NK-92 (cell line): Measurements from ENCODE around the gene DAPK2.
"Not testable (repeated sequence)": the region's sequence is repeated elsewhere in the genome, so short reads cannot be mapped to it uniquely, and the experiment has no call there.

Experiments
- DNase-seq: peaks from one replicate; lab custom pipeline; 2025; ENCODE audit not compliant: unreplicated experiment; lab: John Stamatoyannopoulos, UW

Gene DAPK2

GRCh38 chr15:64046421-64047153 is at the start of gene DAPK2:
Gene DAPK2, minus strand, starts transcription at chr15:64046485. Its CDS starts 6,224 bp downstream, at chr15:64040261.
- no peak for DNase-seq

DNA sequence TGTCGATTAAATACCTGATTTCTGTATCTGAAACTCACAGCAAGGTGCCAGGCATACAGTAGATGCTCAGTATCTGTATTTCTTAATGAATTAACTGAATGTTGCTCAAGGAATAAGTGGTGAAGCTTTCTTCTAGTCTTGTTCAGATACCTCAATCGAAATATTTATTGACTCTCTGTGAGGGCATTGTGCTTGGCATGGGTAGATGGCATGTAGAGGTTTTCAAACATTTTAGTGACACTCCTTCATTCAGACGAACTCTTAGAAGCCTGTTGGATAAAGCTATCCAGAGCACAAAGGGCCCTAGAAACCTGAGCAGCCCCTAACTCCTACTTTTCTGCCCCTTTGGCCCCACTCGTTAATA is 49.1 kb upstream of the DAPK2 start:
- DNase-seq, result no peak

- peak; percentile 68 for DNase-seq
Measured at GRCh38 chr15:64093627-64094417, 47.5 kb upstream of the DAPK2 start, which contains the start of gene CIAO2A. Gene CIAO2A, minus strand, starts transcription at chr15:64093838. Its CDS starts 70 bp downstream, at chr15:64093768.

DNA sequence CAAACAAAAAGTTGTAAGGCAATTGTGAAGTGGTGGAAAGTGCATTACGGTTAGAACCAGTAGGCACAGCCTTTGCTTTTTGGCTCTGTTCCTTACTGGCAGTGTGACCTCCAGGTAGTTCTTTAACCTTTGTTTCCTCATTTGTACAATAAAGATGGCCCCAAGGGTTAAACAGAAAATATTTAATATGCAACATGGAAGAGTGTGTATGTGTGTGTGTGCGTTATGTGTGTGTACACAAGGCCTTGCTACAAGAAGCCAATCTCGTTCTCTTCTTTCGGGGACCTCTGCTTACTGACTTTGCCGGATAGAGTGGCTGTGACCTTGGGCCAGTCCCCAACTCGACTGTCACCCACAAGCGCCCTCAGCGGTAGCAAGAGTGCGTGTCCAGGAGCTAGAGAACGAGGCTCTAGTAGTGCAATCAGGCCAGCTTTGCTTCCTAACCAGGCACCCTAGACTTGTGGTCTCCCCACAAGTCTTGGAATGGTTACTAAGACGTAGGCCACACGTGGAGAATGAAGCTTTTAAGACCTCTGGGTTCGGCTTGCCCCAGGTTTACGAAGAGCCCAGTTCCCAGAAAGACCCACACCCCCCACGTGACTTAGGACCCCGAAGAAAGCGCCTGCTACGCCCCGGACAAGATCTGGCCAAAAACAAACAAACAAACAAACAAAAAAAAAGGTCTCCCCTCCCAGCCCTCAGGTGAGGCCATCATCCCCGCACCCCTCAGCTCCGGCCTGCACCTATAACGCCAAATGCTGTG is 46.8 kb upstream of the DAPK2 start:
- DNase-seq, result no peak

GRCh38 chr15:64092075-64092820 is 46.0 kb upstream of the DAPK2 start:
- DNase-seq, result no peak

- DNase-seq, result no peak
Measured at GRCh38 chr15:64090527-64090926, 44.2 kb upstream of the DAPK2 start.

- no peak for DNase-seq
Measured at GRCh38 chr15:64089543-64090280, 43.4 kb upstream of the DAPK2 start.

DNA sequence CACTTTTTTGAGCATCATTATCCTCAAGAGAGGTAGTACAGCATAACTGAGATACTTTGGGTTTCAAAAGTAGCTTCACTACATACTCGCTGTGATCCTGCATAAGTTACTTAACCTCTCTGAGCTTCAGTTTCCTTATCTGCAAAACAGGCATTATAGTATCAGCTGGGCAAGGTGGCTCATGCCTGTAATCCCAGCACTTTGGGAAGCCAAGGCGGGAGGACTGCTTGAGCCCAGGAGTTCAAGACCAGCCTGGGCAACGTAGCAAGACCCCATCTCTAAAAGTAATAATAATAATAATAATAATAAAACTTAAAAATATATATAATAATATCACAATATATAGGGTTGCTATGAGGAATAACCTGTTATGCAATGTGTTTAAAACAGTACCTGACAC is 36.5 kb upstream of the DAPK2 start:
- DNase-seq, result no peak

- not testable (repeated sequence) for DNase-seq
Measured at GRCh38 chr15:64073496-64073895, 27.2 kb upstream of the DAPK2 start.

- DNase-seq, result no peak
Measured at GRCh38 chr15:64072812-64073211, 26.5 kb upstream of the DAPK2 start.

DNA sequence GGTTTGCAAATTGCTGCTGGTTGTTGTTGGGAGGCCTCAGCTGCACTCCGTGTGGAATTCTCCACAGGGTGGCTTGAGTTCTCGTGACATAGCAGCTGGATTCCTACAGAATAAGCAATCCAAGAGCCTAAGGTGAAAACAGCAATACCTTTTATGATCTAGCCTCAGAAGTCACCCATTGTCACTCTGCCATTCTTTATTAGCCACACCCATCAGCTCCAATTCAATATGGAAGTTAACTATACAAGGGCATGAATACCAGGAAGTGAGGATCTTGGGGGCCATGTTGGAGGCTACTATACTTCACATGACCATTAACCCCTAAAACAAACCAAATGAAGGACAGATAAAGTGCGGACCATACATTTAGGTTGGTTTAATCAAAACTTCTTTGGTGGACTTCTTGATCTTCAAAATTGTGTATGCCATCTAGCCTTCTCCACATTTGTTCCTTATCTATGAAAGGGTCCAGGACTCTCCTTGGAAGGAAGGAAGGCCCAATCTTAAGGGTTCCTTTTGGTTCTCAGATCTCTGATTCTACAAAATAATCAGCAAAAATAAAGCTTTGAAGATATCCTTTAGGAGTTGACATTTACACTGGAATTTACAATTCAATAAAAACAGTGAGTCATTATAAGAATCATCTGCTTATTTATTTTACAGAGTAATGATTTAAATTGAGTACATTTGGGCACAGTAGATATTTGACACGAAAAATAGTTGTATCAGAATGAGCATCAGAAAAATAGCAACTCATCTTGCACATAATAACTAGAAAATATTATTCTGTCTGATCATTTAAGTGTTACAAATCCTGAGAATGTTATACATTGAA is 25.9 kb upstream of the DAPK2 start:
- DNase-seq, result no peak

DNA sequence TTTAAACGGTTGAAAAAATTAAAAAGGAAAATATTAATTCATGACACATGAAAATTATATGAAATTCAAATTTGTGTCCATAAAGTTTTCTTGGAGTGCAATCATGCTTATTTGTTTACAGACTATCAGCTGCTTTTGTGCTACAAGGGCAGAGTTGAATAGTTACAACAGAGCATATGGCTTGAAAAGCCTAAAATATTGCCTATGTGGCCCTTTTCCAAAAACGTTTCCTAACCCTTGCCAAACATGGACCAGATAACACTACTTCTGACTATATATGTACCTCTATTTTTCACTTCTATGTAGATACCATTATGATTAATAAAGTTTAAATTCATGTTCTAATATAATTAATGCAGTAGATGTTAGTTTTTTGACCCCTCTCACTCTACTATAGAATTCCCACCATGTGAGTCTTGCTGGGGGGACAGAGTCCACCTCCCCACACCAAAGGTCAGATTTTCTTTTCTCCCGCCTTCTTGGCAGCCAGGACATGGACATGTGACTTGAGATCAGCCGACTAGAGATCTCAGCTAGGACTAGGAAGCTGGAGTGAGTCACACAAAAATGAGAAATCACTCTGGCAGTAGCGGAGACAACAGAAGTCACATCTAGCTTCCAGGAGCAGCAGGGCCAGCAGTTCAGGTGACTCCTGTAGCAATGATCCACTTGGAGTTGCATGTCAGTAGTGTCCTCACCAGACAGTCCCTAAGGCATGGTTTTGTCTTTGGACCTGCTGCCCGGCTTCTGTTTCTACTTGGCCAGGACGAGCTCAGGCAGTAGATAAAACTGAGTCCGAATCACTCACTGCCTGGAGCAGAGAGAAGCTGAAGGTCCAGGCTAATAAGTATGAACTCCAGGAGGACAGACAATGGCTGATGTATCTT is 24.9 kb upstream of the DAPK2 start:
- no peak for DNase-seq

GRCh38 chr15:64070106-64070505 is 23.8 kb upstream of the DAPK2 start:
- no peak for DNase-seq

DNA sequence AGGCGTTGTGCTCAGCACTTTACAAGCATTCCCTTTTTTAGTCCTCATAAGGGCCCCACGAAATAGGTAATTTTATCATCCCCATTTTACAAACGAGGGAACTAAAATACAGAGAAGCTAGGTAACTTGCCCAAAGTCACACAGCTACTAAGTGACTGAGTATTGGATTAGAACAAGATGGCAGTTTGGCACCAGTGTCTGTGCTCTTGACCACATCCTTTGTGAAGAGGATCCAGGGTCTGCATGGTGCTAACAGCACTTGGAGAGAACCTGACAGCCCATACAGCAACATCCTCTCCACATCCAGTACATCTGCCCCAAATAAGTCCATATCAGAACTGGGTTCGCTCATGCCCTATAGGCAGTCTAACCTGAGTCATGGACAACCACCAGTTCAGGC is 21.8 kb upstream of the DAPK2 start:
- no peak for DNase-seq

DNA sequence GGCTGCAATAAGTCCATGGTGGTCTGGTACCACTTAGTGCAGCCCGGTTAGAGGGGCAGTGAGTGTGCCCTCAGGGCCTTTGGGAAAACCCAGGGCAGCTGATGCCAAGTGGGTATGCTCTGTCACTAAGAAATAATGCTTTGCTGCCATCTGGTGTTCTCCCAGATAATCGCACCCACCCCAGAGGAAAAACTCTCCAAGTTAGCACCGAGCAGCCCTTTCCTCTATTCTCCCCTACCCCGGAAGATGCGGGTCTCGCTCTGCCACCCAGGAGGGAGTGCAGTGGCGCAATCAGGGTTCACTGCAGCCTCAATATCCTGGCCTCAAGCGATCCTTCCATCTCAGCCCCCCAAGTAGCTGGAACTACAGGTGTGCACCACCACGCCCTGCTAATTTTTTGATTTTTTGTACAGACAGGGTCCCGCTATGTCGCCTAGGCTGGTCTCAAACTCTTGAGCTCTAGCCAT is 21.3 kb upstream of the DAPK2 start:
- no peak for DNase-seq

GRCh38 chr15:64066451-64066850 is 20.2 kb upstream of the DAPK2 start:
- no peak for DNase-seq

- no peak for DNase-seq
Measured at GRCh38 chr15:64060716-64061115, 14.4 kb upstream of the DAPK2 start.

GRCh38 chr15:64059104-64059503 is 12.8 kb upstream of the DAPK2 start:
- not testable (repeated sequence) for DNase-seq
